Glutamatergic neuron (in vitro differentiated cells): ENCODE measurements around the gene CRYBG1. TPM values are rescaled to one million over a fixed set of nuclear protein-coding genes. Genes with fewer than 3 reads are reported as not detected.

Experiments used
- DNase-seq: peaks from one replicate; pipeline ENCODE4 v3.0.0; 2022
- H3K27ac Mint-ChIP-seq: one replicate; pipeline ENCODE4 v1.8.0; 2020; ENCODE audit warnings: mild to moderate bottlenecking, mixed read lengths, inconsistent platforms; ENCODE audit not compliant: unreplicated experiment
- H3K27me3 Mint-ChIP-seq: one replicate; pipeline ENCODE4 v1.8.0; 2020; ENCODE audit warnings: mild to moderate bottlenecking, moderate library complexity, mixed read lengths, inconsistent platforms; ENCODE audit not compliant: unreplicated experiment
- H3K36me3 Mint-ChIP-seq: one replicate; pipeline ENCODE4 v1.8.0; 2020; ENCODE audit warnings: mild to moderate bottlenecking, mixed read lengths, inconsistent platforms; ENCODE audit not compliant: unreplicated experiment
- H3K4me1 Mint-ChIP-seq: one replicate; pipeline ENCODE4 v1.8.0; 2020; ENCODE audit warnings: mild to moderate bottlenecking, low read depth, mixed read lengths, inconsistent platforms; ENCODE audit not compliant: unreplicated experiment
- H3K4me3 Mint-ChIP-seq: one replicate; pipeline ENCODE4 v1.8.0; 2020; ENCODE audit warnings: mild to moderate bottlenecking, mixed read lengths, inconsistent platforms; ENCODE audit not compliant: unreplicated experiment
- H3K9me3 Mint-ChIP-seq: one replicate; pipeline ENCODE4 v1.8.0; 2020; ENCODE audit warnings: mild to moderate bottlenecking, moderate library complexity, mixed read lengths, inconsistent platforms; ENCODE audit not compliant: unreplicated experiment
- total RNA-seq: library from RNA; stranded (reverse); fragmentation: NEBNext Ultra II Directional; extraction: Animal tissue kit (Norgen Biotek cat#: 25700); gene quantifications from one replicate; pipeline ENCODE4 v1.2.1, GENCODE V29; 2021; ENCODE audit not compliant: unreplicated experiment
- TF ChIP-seq, protein P1 (sequence below): fragments of 200-600 bp; sonication (generic); IDR thresholded peaks from one replicate; pipeline ENCODE4 v1.5.0; 2021; ENCODE audit not compliant: partially characterized antibody, unreplicated experiment

CRYBG1 gene
- total RNA-seq, 1 donor from 2014 or later = 0.15 TPM

DNA sequence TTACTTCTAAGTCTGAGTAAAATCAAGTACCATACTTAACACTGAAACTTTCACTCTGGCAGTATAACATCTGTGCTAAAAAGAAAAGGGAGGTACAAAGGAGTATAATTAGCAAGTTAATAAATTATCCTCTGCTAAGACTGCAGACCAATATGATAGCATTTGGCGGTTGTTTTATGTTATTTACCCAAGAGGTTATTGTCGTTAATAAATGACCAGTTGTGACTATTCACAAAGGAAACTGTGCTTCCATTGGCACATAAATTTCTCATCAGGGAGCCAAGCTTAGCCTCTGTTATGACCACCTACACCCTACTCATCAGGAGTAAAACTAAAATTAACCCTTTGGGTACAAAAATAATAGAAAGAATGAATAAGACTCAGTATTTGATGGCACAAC, 86.5 kb downstream of the CRYBG1 start:
- no peak overlapping the region for H3K4me3 Mint-ChIP-seq
- H3K4me1 Mint-ChIP-seq = peaks cover 22% of the 10 kb centered on the region

DNA sequence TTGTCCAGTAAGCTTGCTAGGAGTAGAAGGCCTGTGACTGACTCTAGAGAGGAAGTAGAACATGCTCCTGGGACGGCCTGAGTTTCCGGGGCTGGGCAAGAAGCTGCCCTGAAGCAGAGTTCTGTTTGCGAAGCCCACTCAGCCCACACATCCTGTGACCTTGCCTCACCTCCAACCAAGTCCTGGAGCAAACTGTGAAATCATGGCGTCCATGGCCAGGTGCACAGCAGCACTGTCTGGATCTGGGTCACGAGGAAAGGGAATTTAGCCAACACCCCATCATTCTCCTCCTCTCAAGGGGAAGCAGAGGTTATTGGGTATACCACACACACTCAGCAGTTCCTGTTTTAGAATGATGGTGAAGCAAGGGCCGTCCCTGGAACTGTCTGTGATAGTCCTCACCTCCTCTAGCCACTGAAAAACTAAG, 87.5 kb downstream of the CRYBG1 start:
- DNase-seq = no peak
- Mint-ChIP-seq H3K27ac (no peak overlapping the region), H3K27me3 (no peaks in the 10 kb centered on the region), H3K4me3 (no peak overlapping the region), H3K36me3 (no peaks in the 10 kb centered on the region), H3K9me3 (no peaks in the 10 kb centered on the region), H3K4me1 (peaks cover 12% of the 10 kb centered on the region)
- TF ChIP-seq, protein P1, sequence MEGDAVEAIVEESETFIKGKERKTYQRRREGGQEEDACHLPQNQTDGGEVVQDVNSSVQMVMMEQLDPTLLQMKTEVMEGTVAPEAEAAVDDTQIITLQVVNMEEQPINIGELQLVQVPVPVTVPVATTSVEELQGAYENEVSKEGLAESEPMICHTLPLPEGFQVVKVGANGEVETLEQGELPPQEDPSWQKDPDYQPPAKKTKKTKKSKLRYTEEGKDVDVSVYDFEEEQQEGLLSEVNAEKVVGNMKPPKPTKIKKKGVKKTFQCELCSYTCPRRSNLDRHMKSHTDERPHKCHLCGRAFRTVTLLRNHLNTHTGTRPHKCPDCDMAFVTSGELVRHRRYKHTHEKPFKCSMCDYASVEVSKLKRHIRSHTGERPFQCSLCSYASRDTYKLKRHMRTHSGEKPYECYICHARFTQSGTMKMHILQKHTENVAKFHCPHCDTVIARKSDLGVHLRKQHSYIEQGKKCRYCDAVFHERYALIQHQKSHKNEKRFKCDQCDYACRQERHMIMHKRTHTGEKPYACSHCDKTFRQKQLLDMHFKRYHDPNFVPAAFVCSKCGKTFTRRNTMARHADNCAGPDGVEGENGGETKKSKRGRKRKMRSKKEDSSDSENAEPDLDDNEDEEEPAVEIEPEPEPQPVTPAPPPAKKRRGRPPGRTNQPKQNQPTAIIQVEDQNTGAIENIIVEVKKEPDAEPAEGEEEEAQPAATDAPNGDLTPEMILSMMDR = no peak

More for the DNA sequence above, 86.5 kb downstream of the CRYBG1 start:
- no peaks in the 10 kb centered on the region for H3K9me3 Mint-ChIP-seq
- no peaks in the 10 kb centered on the region for H3K27me3 Mint-ChIP-seq
- no peak for DNase-seq
- no peak overlapping the region for H3K27ac Mint-ChIP-seq
- TF ChIP-seq, protein P1 = no peak
- H3K36me3 Mint-ChIP-seq = no peaks in the 10 kb centered on the region

DNA sequence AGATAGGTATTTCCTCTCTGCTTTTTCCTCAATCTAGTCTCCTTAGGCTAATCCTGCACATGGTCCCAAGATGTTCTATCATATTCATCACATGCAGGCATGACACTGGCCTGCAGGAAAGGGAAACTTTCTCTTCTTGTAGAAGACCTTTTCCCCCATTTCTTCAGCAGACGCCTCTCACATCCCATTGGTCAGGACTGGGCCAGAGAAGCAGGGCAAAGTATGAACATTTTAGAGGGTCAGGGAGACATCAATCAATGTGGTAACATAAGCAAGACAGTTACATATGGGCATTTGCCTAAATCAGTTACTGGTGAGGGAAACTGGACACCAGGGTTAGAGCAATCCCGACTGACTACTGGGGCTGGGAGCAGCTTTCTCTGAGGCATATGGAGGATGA, 90.1 kb downstream of the CRYBG1 start:
- H3K27ac Mint-ChIP-seq = no peak overlapping the region
- no peak for DNase-seq
- H3K36me3 Mint-ChIP-seq = no peaks in the 10 kb centered on the region
- peaks cover 9% of the 10 kb centered on the region for H3K4me1 Mint-ChIP-seq
- no peaks in the 10 kb centered on the region for H3K9me3 Mint-ChIP-seq
- no peaks in the 10 kb centered on the region for H3K27me3 Mint-ChIP-seq
- no peak overlapping the region for H3K4me3 Mint-ChIP-seq
- TF ChIP-seq, protein P1 = no peak

- TF ChIP-seq, protein P1 = no peak
- Mint-ChIP-seq H3K9me3 (no peaks in the 10 kb centered on the region), H3K4me1 (peaks cover 9% of the 10 kb centered on the region), H3K27me3 (no peaks in the 10 kb centered on the region), H3K27ac (no peak overlapping the region), H3K36me3 (no peaks in the 10 kb centered on the region), H3K4me3 (no peak overlapping the region)
- DNase-seq = no peak
Observed at GRCh38 chr6:106451439-106451838, 90.9 kb downstream of the CRYBG1 start.

DNA sequence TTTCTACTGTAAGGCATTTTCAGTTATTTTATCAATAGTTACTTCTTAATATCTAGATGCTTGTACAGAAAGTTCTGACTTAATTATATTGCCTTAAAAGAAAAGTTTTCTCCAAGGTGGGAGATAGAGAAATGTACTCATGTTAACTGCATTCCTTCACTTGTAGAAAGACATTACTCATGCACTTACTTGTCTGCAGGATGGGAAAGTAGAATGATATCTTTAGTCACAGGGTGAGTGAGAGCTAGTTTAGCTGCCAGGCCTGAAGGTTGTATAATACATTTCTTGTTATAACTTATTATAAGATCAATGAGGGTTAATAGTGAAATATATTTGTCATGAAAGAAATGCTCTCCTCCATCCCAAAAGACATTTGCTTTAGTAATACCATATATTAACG, 92.1 kb downstream of the CRYBG1 start:
- TF ChIP-seq, protein P1 = no peak
- H3K9me3 Mint-ChIP-seq = no peaks in the 10 kb centered on the region
- DNase-seq = no peak
- no peak overlapping the region for H3K27ac Mint-ChIP-seq
- no peak overlapping the region for H3K4me3 Mint-ChIP-seq
- no peaks in the 10 kb centered on the region for H3K36me3 Mint-ChIP-seq
- H3K27me3 Mint-ChIP-seq = no peaks in the 10 kb centered on the region
- H3K4me1 Mint-ChIP-seq = peaks cover 9% of the 10 kb centered on the region
